NCI-H524 (cell line): ENCODE results near the gene EVA1A.

Experiments
- DNase-seq, 2 experiments: peaks; one replicate each; lab custom pipeline; 2025; lab: John Stamatoyannopoulos, UW

The EVA1A gene

GRCh38 chr2:75447176-75447575 is 113.6 kb downstream of the EVA1A start:
- no peak for DNase-seq
